HFFc6 (cell line): ENCODE measurements around the gene TNN. TPM values are rescaled to one million over a fixed set of nuclear protein-coding genes. Genes with fewer than 3 reads are reported as not detected.
"Not testable (repeated sequence)": the region's sequence is repeated elsewhere in the genome, so short reads cannot be mapped to it uniquely, and the experiment has no call there.

Source experiments
- DNase-seq: peaks from one replicate; pipeline ENCODE4 v3.0.0-alpha.2; 2018
- H3K27ac Mint-ChIP-seq: 2 replicates; pipeline ENCODE4 v1.8.0; 2020; ENCODE audit warnings: mild to moderate bottlenecking, mixed read lengths
- H3K27me3 Mint-ChIP-seq: 2 replicates; pipeline ENCODE4 v1.8.0; 2021; ENCODE audit warnings: mild to moderate bottlenecking, moderate library complexity, mixed read lengths; ENCODE audit not compliant: insufficient read depth
- H3K36me3 Mint-ChIP-seq: 2 replicates; pipeline ENCODE4 v1.8.0; 2021; ENCODE audit warnings: low read depth, mixed read lengths
- H3K4me1 Mint-ChIP-seq: 2 replicates; pipeline ENCODE4 v1.8.0; 2020; ENCODE audit warnings: low read depth, mixed read lengths
- H3K4me3 Mint-ChIP-seq: 2 replicates; pipeline ENCODE4 v1.8.0; 2020; ENCODE audit warnings: mild to moderate bottlenecking, moderate library complexity, mixed read lengths
- H3K9me3 Mint-ChIP-seq: 2 replicates; pipeline ENCODE4 v1.8.0; 2020; ENCODE audit warnings: mild to moderate bottlenecking, mixed read lengths
- CTCF ChIP-seq: fragments of 200-600 bp; sonication (generic); IDR thresholded peaks from 2 replicates; pipeline ENCODE4 v1.5.0; 2021; ENCODE audit warnings: antibody characterized with exemption, mild to moderate bottlenecking
- long read RNA-seq: library from polyadenylated mRNA; unstranded; transcript quantifications from one replicate; pipeline ENCODE4 v2.0.0, GENCODE V29; 2019
- total RNA-seq, 6 experiments: library from RNA; stranded (reverse); fragmentation: NEBNext Ultra II Directional; extraction: Animal tissue kit (Norgen Biotek cat#: 25700); gene quantifications; 2 replicates in 1 of 6; 3 replicates in 5 of 6; pipeline ENCODE4 v1.2.3, GENCODE V29; 2021

Gene TNN
- total RNA-seq: not detected
- long read RNA-seq: 0 reads

- peaks cover 20% of the 10 kb centered on the region for H3K27me3 Mint-ChIP-seq
- TF ChIP-seq CTCF: no peak
- H3K4me1 Mint-ChIP-seq: peaks cover 5% of the 10 kb centered on the region
- no peaks in the 10 kb centered on the region for H3K36me3 Mint-ChIP-seq
- no peak within 1 kb of the TSS for H3K4me3 Mint-ChIP-seq
- H3K27ac Mint-ChIP-seq: no peak within 1 kb of the TSS
- no peaks in the 10 kb centered on the region for H3K9me3 Mint-ChIP-seq
- no peak for DNase-seq
Observed at GRCh38 chr1:175067362-175068106, at the start of gene TNN. Gene TNN, plus strand, starts transcription at chr1:175067833. Its CDS starts 9,586 bp downstream, at chr1:175077419.

- Mint-ChIP-seq H3K4me1 (peaks cover 51% of the 10 kb centered on the region), H3K9me3 (peaks cover 5% of the 10 kb centered on the region), H3K27ac (no peak overlapping the region), H3K4me3 (no peak overlapping the region), H3K27me3 (no peaks in the 10 kb centered on the region; the same call in 1 of the 2 replicates), H3K36me3 (peaks cover 27% of the 10 kb centered on the region)
- TF ChIP-seq CTCF: no peak
- no peak for DNase-seq
Observed at GRCh38 chr1:175019524-175019923, 48.1 kb upstream of the TNN start.

- H3K36me3 Mint-ChIP-seq: peaks cover 15% of the 10 kb centered on the region; the same call in 1 of the 2 replicates
Observed at GRCh38 chr1:175023043-175023921, 44.4 kb upstream of the TNN start, which contains the start of gene MRPS14. Gene MRPS14, minus strand, starts transcription at chr1:175023425. Its CDS starts 17 bp downstream, at chr1:175023408.

GRCh38 chr1:175023922-175024242, 43.8 kb upstream of the TNN start:
- Mint-ChIP-seq H3K27ac (peak overlapping the region; percentile 82), H3K4me3 (peak overlapping the region; percentile 95), H3K4me1 (peaks cover 27% of the 10 kb centered on the region), H3K36me3 (peaks cover 15% of the 10 kb centered on the region; the same call in 1 of the 2 replicates)
- not testable (repeated sequence) for H3K9me3 Mint-ChIP-seq, DNase-seq, H3K27me3 Mint-ChIP-seq

More at GRCh38 chr1:175023043-175023921, 44.4 kb upstream of the TNN start, which contains the start of gene MRPS14:
- Mint-ChIP-seq H3K4me3 (peak within 1 kb of the TSS; percentile 95), H3K9me3 (peaks cover 8% of the 10 kb centered on the region), H3K27ac (peak within 1 kb of the TSS; percentile 82), H3K27me3 (no peaks in the 10 kb centered on the region; the same call in 1 of the 2 replicates), H3K4me1 (peaks cover 27% of the 10 kb centered on the region)
- DNase-seq: peak; percentile 98
- TF ChIP-seq CTCF: no peak

GRCh38 chr1:175024773-175025172, 42.9 kb upstream of the TNN start:
- H3K9me3 Mint-ChIP-seq: peaks cover 8% of the 10 kb centered on the region
- peaks cover 33% of the 10 kb centered on the region for H3K4me1 Mint-ChIP-seq
- H3K4me3 Mint-ChIP-seq: no peak overlapping the region
- no peaks in the 10 kb centered on the region; the same call in 1 of the 2 replicates for H3K27me3 Mint-ChIP-seq
- no peak overlapping the region for H3K27ac Mint-ChIP-seq
- no peak for TF ChIP-seq CTCF
- DNase-seq: no peak
- H3K36me3 Mint-ChIP-seq: peaks cover 15% of the 10 kb centered on the region; the same call in 1 of the 2 replicates
